K562 (cell line): ENCODE measurements around the gene CYB5R3. TPM values are rescaled to one million over a fixed set of nuclear protein-coding genes. Genes with fewer than 3 reads are reported as not detected.
"Not testable (repeated sequence)": the region's sequence is repeated elsewhere in the genome, so short reads cannot be mapped to it uniquely, and the experiment has no call there.

ENCODE experiments used
- ATAC-seq: fragments of 200-7000 bp; cut with Tn5 transposase; 3 replicates; pipeline ENCODE4 v1.9.1; 2020; ENCODE audit warnings: moderate library complexity
- BruUV-seq: library from RNA; stranded (reverse); fragments of 400-500 nt; replicated peaks from 2 replicates; lab custom pipeline; 2021; lab: Mats Ljungman, UMichigan
- CTCF ChIA-PET: fragments of 300-600 bp; formaldehyde crosslinking; extraction: SDS; loops from one replicate; lab custom pipeline; 2021; ENCODE audit warnings: low intra/inter-chr PET ratio; lab: Yijun Ruan, JAX
- POLR2A ChIA-PET: fragments of 300-600, 350-650 bp; sonication (Branson Sonifier 250); formaldehyde crosslinking; extraction: SDS; loops from one replicate; lab custom pipeline; 2021; ENCODE audit warnings: antibody characterized with exemption, inconsistent platforms; lab: Yijun Ruan, JAX
- DNase-seq, 4 experiments: peaks; one replicate each; pipeline versions ENCODE4 v3.0.0 to v3.0.0-alpha.2; 2011 to 2018; ENCODE audit warnings: low spot score in 3 of 4, mixed read lengths in 3 of 4; ENCODE audit errors: extremely low read depth in 1 of 4
- FAIRE-seq: peaks from 2 replicates; lab custom pipeline; 2011; peaks lifted over from hg19 to GRCh38; lab: Jason Lieb, UNC
- H2AFZ ChIP-seq: 2 replicates; pipeline ENCODE4 v1.6.0; 2011; ENCODE audit warnings: low read depth, low read length, control low read depth, inconsistent platforms
- H3K27ac ChIP-seq: fragments of 200-600 bp; 3 replicates; pipeline ENCODE4 v1.8.0; 2011; ENCODE audit warnings: low read depth, mild to moderate bottlenecking, control low read depth, inconsistent platforms, low read length, moderate library complexity, mixed read lengths; ENCODE audit errors: extremely low read depth
- H3K27me3 ChIP-seq, 2 experiments: fragments of 300-600 bp in 1 of 2; 2 replicates in 1 of 2; 3 replicates in 1 of 2; pipeline versions ENCODE4 v1.6.0 to v1.8.0; 2011; ENCODE audit warnings: inconsistent platforms in 2 of 2, low read length in 2 of 2, mild to moderate bottlenecking in 1 of 2, mixed read lengths in 1 of 2, moderate library complexity in 1 of 2; ENCODE audit not compliant: control insufficient read depth in 2 of 2, insufficient read depth in 2 of 2
- H3K36me3 ChIP-seq: fragments of 300-600 bp; 3 replicates; pipeline ENCODE4 v1.8.0; 2011; ENCODE audit warnings: mild to moderate bottlenecking, low read length, inconsistent platforms; ENCODE audit not compliant: control insufficient read depth, insufficient read depth
- H3K4me1 ChIP-seq, 2 experiments: fragments of 200-600 bp in 1 of 2; replicated peaks in 1 of 2; 2 replicates in 1 of 2; 3 replicates in 1 of 2; pipeline versions ENCODE4 v1.5.1 to v1.8.0; 2011; ENCODE audit warnings: inconsistent platforms in 2 of 2, low read length in 2 of 2, mild to moderate bottlenecking in 1 of 2, mixed read lengths in 1 of 2, moderate library complexity in 1 of 2; ENCODE audit not compliant: control insufficient read depth in 2 of 2, insufficient read depth in 2 of 2
- H3K4me2 ChIP-seq: 2 replicates; pipeline ENCODE4 v1.6.1; 2011; ENCODE audit warnings: low read length, control low read depth, inconsistent platforms, mixed read lengths; ENCODE audit not compliant: insufficient read depth
- H3K4me3 ChIP-seq: fragments of 200-600 bp; sonication (generic), shearing (Covaris generic); 2 replicates; pipeline ENCODE4 v1.5.1; 2016; ENCODE audit warnings: control low read depth, inconsistent platforms
- H3K79me2 ChIP-seq: fragments of 200-600 bp; 3 replicates; pipeline ENCODE4 v1.8.0; 2011; ENCODE audit warnings: low read length, inconsistent platforms; ENCODE audit not compliant: control insufficient read depth, insufficient read depth
- H3K9ac ChIP-seq, 2 experiments: 2 replicates each; pipeline versions ENCODE4 v1.6.0 to v1.6.1; 2011; ENCODE audit warnings: low read depth in 2 of 2, low read length in 2 of 2, control low read depth in 1 of 2, inconsistent platforms in 1 of 2, mild to moderate bottlenecking in 1 of 2, mixed read lengths in 1 of 2; ENCODE audit not compliant: insufficient read depth in 1 of 2
- H3K9me1 ChIP-seq: one replicate; pipeline ENCODE4 v1.6.0; 2011; ENCODE audit warnings: inconsistent platforms, mild to moderate bottlenecking, low read length, moderate library complexity; ENCODE audit not compliant: control insufficient read depth, insufficient read depth
- H3K9me3 ChIP-seq: replicated peaks from 2 replicates; pipeline ENCODE4 v1.5.1; 2011; ENCODE audit warnings: low read depth, low read length, inconsistent platforms; ENCODE audit not compliant: control insufficient read depth, insufficient read depth
- H4K20me1 ChIP-seq: replicated peaks from 2 replicates; pipeline ENCODE4 v1.6.1; 2011; ENCODE audit warnings: low read length, inconsistent platforms, mixed read lengths; ENCODE audit not compliant: control insufficient read depth, insufficient read depth
- KAT7 ChIP-seq: sonication (generic); formaldehyde crosslinking; IDR thresholded peaks from 2 replicates; pipeline ENCODE4 v1.8.0; 2022; ENCODE audit warnings: missing genetic modification reagents, mild to moderate bottlenecking, borderline replicate concordance
- NONO ChIP-seq, 2 experiments: fragments of 200-400 bp in 1 of 2; fragments of 450-650 bp in 1 of 2; formaldehyde crosslinking in 1 of 2; IDR thresholded peaks; 2 replicates each; pipeline ENCODE4 v1.6.1; 2017; ENCODE audit warnings: low read depth in 2 of 2, mild to moderate bottlenecking in 2 of 2, moderate library complexity in 2 of 2, low read length in 1 of 2
- SUPT5H ChIP-seq: fragments of 450-650 bp; IDR thresholded peaks from 2 replicates; pipeline ENCODE4 v1.6.1; 2016
- TGIF2 ChIP-seq: sonication (generic); formaldehyde crosslinking; IDR thresholded peaks from 2 replicates; pipeline ENCODE4 v1.8.1; 2022; ENCODE audit warnings: mild to moderate bottlenecking, missing genetic modification reagents, moderate library complexity
- WGBS: fragments of 100-300 bp; shearing (Covaris generic); methylation state at CpG from one replicate; pipeline ENCODE4 v1.1.6; 2016; ENCODE audit warnings: low coverage, mixed read lengths; ENCODE audit not compliant: insufficient coverage; ENCODE audit errors: missing lambda C conversion rate; 5-methylcytosine and 5-hydroxymethylcytosine counted together
- in situ Hi-C: fragments of 300-500 bp; cut with MboI; formaldehyde crosslinking; loops from 4 replicates; pipeline ENCODE4 v1.15.0; 2018; ENCODE audit warnings: inconsistent platforms, mixed read lengths
- intact Hi-C: fragments of 100-400 bp; cut with micrococcal nuclease; formaldehyde crosslinking; loops from 2 replicates; pipeline ENCODE4 v1.14.2; 2022
- polyA plus RNA-seq, 8 experiments: library from polyadenylated mRNA; depleted of rRNA in 4 of 8; stranded (reverse) in 5 of 8; unstranded in 3 of 8; fragments of >200 nt; fragmentation: Nextera tagmentation in 2 of 8; fragmentation: Illumina TruSeq in 1 of 8; extraction: Ambion mirVana in 2 of 8; extraction: Trizol in 1 of 8; gene quantifications; 2 replicates each; pipeline versions ENCODE4 v1.2.1 to v1.2.3, GENCODE V29; 2011 to 2014; ENCODE audit warnings: inconsistent platforms in 1 of 8, missing spikeins in 1 of 8
- total RNA-seq, 7 experiments: library from RNA; depleted of rRNA in 6 of 7; stranded (reverse); fragments of >200 nt in 6 of 7; fragmentation: Illumina TruSeq in 2 of 7; extraction: Trizol in 2 of 7; gene quantifications; 2 replicates each; pipeline versions ENCODE4 v1.2.1 to v1.2.3, GENCODE V29; 2011 to 2021; ENCODE audit warnings: low replicate concordance in 1 of 7

Gene CYB5R3
- total and polyA plus RNA-seq, 9 of the 15 experiments (the other 6 are each of a cell fraction or from before 2014, with no cell fraction given) = 1.4 to 66.8 (median 23.4) TPM

- POLR2A ChIA-PET = interaction anchor here (2.2 to 3.1 kb wide), 2 partner anchors 8 to 20 kb away, joined by 13 to 46 read pairs; no protein-coding TSS in a partner anchor
- Histone ChIP-seq H3K4me3 (no peak overlapping the region), H3K27ac (no peak overlapping the region), H4K20me1 (0 out of 2 replicates have a peak, but pooled peaks cover 8% of the 10 kb centered on the region), H3K79me2 (peaks cover 22% of the 10 kb centered on the region), H2AFZ (no peak overlapping the region), H3K36me3 (peaks cover 32% of the 10 kb centered on the region; the same call in 2 of the 3 replicates), H3K4me2 (no peak overlapping the region), H3K9ac (peak overlapping the region in 1 of 2 experiments; percentile 68; a peak in 2 of 4 replicates), H3K9me1 (peaks cover 4% of the 10 kb centered on the region), H3K9me3 (no peaks in the 10 kb centered on the region), H3K4me1 (peaks cover 25 to 65% of the 10 kb centered on the region in 2 experiments; a peak in 4 of 5 replicates), H3K27me3 (no peaks in the 10 kb centered on the region)
- WGBS = 71% methylated on average over 14 of the region's 20 CpGs
- DNase-seq = no peak
- in situ Hi-C loops = no loop called here
- CTCF ChIA-PET = no interaction called here
- intact Hi-C loops = no loop called here
- no peak for FAIRE-seq
- 0 out of 2 replicates have a peak, but pooled peaks have one; percentile 20 for TF ChIP-seq SUPT5H
- TF ChIP-seq KAT7 (CRISPR knock-in tag) = no peak
- ATAC-seq = no peak
- BruUV-seq = no TSS peak
Observed at GRCh38 chr22:42617155-42617983, 31.8 kb downstream of the CYB5R3 start.

- in situ Hi-C loops, intact Hi-C loops, DNase-seq, H3K9me1 ChIP-seq, H3K27me3 ChIP-seq, H3K4me3 ChIP-seq, H3K9me3 ChIP-seq, ATAC-seq, FAIRE-seq, BruUV-seq: not testable (repeated sequence)
- CTCF ChIA-PET = interaction anchor here (0.6 kb wide), 1 partner anchor 445 kb away, joined by 6 read pairs; no protein-coding TSS in a partner anchor
- Histone ChIP-seq H3K9ac (peak overlapping the region in 1 of 2 experiments; percentile 93; a peak in 3 of 4 replicates), H4K20me1 (0 out of 2 replicates have a peak, but pooled peaks cover 13% of the 10 kb centered on the region), H3K4me2 (peak overlapping the region; percentile 80), H3K36me3 (peaks cover 38% of the 10 kb centered on the region; the same call in 2 of the 3 replicates), H3K4me1 (peaks cover 21 to 53% of the 10 kb centered on the region in 2 experiments; a peak in 4 of 5 replicates), H2AFZ (peak overlapping the region; percentile 33; the same call in 1 of the 2 replicates), H3K79me2 (peaks cover 38% of the 10 kb centered on the region), H3K27ac (peak overlapping the region; percentile 95)
- TF ChIP-seq NONO (IDR thresholded peaks at IDR 0.05; ENCODE audit: low read depth in 2 of 2, low read length in 1 of 2) (peak in 1 of 2 experiments; percentile 82; a peak in 1 of 4 replicates), TGIF2 (CRISPR knock-in tag) (0 out of 2 replicates have a peak, but pooled peaks have one; percentile 10)
- 12% methylated on average over 7 of the region's 13 CpGs for WGBS
- POLR2A ChIA-PET = interaction anchor here (0.6 to 3.1 kb wide), 35 partner anchors 9 to 669 kb away, joined by 3 to 46 read pairs (median 4); partner anchors contain the start of genes ARFGAP3, ATP5MGL and CENPM
Observed at GRCh38 chr22:42615860-42616175, 33.4 kb downstream of the CYB5R3 start.
